Mesendoderm (in vitro differentiated cells): ENCODE results near the gene HERPUD1.

Source experiments
- DNase-seq: peaks from one replicate; pipeline ENCODE4 v3.0.0; 2013
- H2AK5ac ChIP-seq: 2 replicates; pipeline ENCODE4 v1.6.1; 2013; ENCODE audit warnings: low read length, inconsistent platforms
- H2BK120ac ChIP-seq: 2 replicates; pipeline ENCODE4 v1.6.1; 2013; ENCODE audit warnings: low read depth, mild to moderate bottlenecking, low read length, moderate library complexity, mixed read lengths
- H2BK15ac ChIP-seq: replicated peaks from 2 replicates; pipeline ENCODE4 v1.6.1; 2013; ENCODE audit warnings: low read depth, mild to moderate bottlenecking, moderate library complexity
- H2BK5ac ChIP-seq: 2 replicates; pipeline ENCODE4 v1.6.1; 2013; ENCODE audit warnings: low read length, inconsistent platforms
- H3K18ac ChIP-seq: 2 replicates; pipeline ENCODE4 v1.6.1; 2013; ENCODE audit warnings: mild to moderate bottlenecking, low read length, mixed read lengths
- H3K23ac ChIP-seq: one replicate; pipeline ENCODE4 v1.6.1; 2013; ENCODE audit warnings: low read length
- H3K27ac ChIP-seq: 2 replicates; pipeline ENCODE4 v1.5.1; 2013; ENCODE audit warnings: low read depth, mild to moderate bottlenecking, inconsistent platforms, low read length, moderate library complexity
- H3K27me3 ChIP-seq: 2 replicates; pipeline ENCODE4 v1.6.1; 2013; ENCODE audit warnings: low read length, control low read depth, mild to moderate bottlenecking, inconsistent platforms; ENCODE audit not compliant: insufficient read depth, poor library complexity
- H3K36me3 ChIP-seq: 2 replicates; pipeline ENCODE4 v1.6.1; 2013; ENCODE audit warnings: low read length, inconsistent platforms; ENCODE audit not compliant: control insufficient read depth, insufficient read depth
- H3K4ac ChIP-seq: one replicate; pipeline ENCODE4 v1.6.1; 2013; ENCODE audit warnings: low read depth, mild to moderate bottlenecking, low read length, moderate library complexity
- H3K4me1 ChIP-seq: 2 replicates; pipeline ENCODE4 v1.6.1; 2013; ENCODE audit warnings: low read depth, low read length, inconsistent platforms; ENCODE audit not compliant: control insufficient read depth
- H3K4me2 ChIP-seq: 2 replicates; pipeline ENCODE4 v1.6.1; 2013; ENCODE audit warnings: low read length
- H3K4me3 ChIP-seq: 2 replicates; pipeline ENCODE4 v1.5.1; 2013; ENCODE audit warnings: mild to moderate bottlenecking, low read length
- H3K56ac ChIP-seq: one replicate; pipeline ENCODE4 v1.6.1; 2013; ENCODE audit warnings: low read length
- H3K79me1 ChIP-seq: 2 replicates; pipeline ENCODE4 v1.6.1; 2013; ENCODE audit warnings: low read length, inconsistent platforms
- H3K79me2 ChIP-seq: 2 replicates; pipeline ENCODE4 v1.6.1; 2013; ENCODE audit warnings: mild to moderate bottlenecking, low read length; ENCODE audit not compliant: control insufficient read depth, insufficient read depth
- H3K9ac ChIP-seq: 2 replicates; pipeline ENCODE4 v1.6.1; 2013; ENCODE audit warnings: low read length, inconsistent platforms
- H4K5ac ChIP-seq: one replicate; pipeline ENCODE4 v1.6.1; 2013; ENCODE audit warnings: low read length
- H4K8ac ChIP-seq: one replicate; pipeline ENCODE4 v1.6.1; 2013; ENCODE audit warnings: low read depth, mild to moderate bottlenecking, control low read depth, low read length, moderate library complexity
- WGBS: extraction: QIAGEN DNeasy Blood & Tissue Kit; methylation state at CpG from one replicate; pipeline ENCODE4 v1.1.7; 2013; ENCODE audit warnings: low lambda C conversion rate, missing lambda C conversion rate; ENCODE audit not compliant: insufficient coverage; ENCODE audit errors: extremely low coverage; 5-methylcytosine and 5-hydroxymethylcytosine counted together

Gene HERPUD1

GRCh38 chr16:56894331-56894917, 37.5 kb upstream of the HERPUD1 start:
- no peak overlapping the region for H4K8ac ChIP-seq
- H2BK5ac ChIP-seq, result no peak overlapping the region
- no peak overlapping the region for H2AK5ac ChIP-seq
- no peak overlapping the region for H3K23ac ChIP-seq
- H3K4me2 ChIP-seq, result no peak overlapping the region
- no peak overlapping the region for H2BK15ac ChIP-seq
- H3K9ac ChIP-seq, result no peak overlapping the region
- H3K4me1 ChIP-seq, result no peaks in the 10 kb centered on the region
- H4K5ac ChIP-seq, result no peak overlapping the region
- no peak overlapping the region for H3K18ac ChIP-seq
- WGBS, result no CpG with 5 or more reads among the region's 12 CpGs
- no peak overlapping the region for H3K56ac ChIP-seq
- H3K79me2 ChIP-seq, result no peaks in the 10 kb centered on the region
- no peaks in the 10 kb centered on the region for H3K79me1 ChIP-seq
- H3K4me3 ChIP-seq, result no peak overlapping the region
- no peaks in the 10 kb centered on the region for H3K36me3 ChIP-seq
- DNase-seq, result no peak
- no peak overlapping the region for H2BK120ac ChIP-seq
- no peak overlapping the region for H3K27ac ChIP-seq
- no peaks in the 10 kb centered on the region for H3K27me3 ChIP-seq
- no peak overlapping the region for H3K4ac ChIP-seq

- no peak overlapping the region for H3K56ac ChIP-seq
- no peak for DNase-seq
- H4K5ac ChIP-seq, result no peak overlapping the region
- H2BK5ac ChIP-seq, result no peak overlapping the region
- H3K18ac ChIP-seq, result no peak overlapping the region
- no peak overlapping the region for H2BK120ac ChIP-seq
- H3K4ac ChIP-seq, result no peak overlapping the region
- H2AK5ac ChIP-seq, result no peak overlapping the region
- no peak overlapping the region for H3K4me3 ChIP-seq
- H3K27ac ChIP-seq, result no peak overlapping the region
- H3K79me1 ChIP-seq, result no peaks in the 10 kb centered on the region
- WGBS, result no CpG with 5 or more reads among the region's 4 CpGs
- H3K4me1 ChIP-seq, result no peaks in the 10 kb centered on the region
- H3K36me3 ChIP-seq, result no peaks in the 10 kb centered on the region
- no peaks in the 10 kb centered on the region for H3K27me3 ChIP-seq
- H3K23ac ChIP-seq, result no peak overlapping the region
- no peak overlapping the region for H4K8ac ChIP-seq
- H3K9ac ChIP-seq, result no peak overlapping the region
- H3K4me2 ChIP-seq, result no peak overlapping the region
- H2BK15ac ChIP-seq, result no peak overlapping the region
- no peaks in the 10 kb centered on the region for H3K79me2 ChIP-seq
These were observed 36.1 kb upstream of the HERPUD1 start for GRCh38 chr16:56895813-56896212.

- no peak for DNase-seq
- Histone ChIP-seq H2AK5ac (no peak overlapping the region), H4K8ac (no peak overlapping the region), H3K27ac (no peak overlapping the region), H2BK15ac (no peak overlapping the region), H2BK120ac (no peak overlapping the region), H3K4me2 (no peak overlapping the region), H3K18ac (no peak overlapping the region), H4K5ac (no peak overlapping the region), H3K79me1 (no peaks in the 10 kb centered on the region), H3K4me3 (no peak overlapping the region), H3K79me2 (no peaks in the 10 kb centered on the region), H3K27me3 (no peaks in the 10 kb centered on the region), H3K9ac (no peak overlapping the region), H3K23ac (no peak overlapping the region), H3K4me1 (no peaks in the 10 kb centered on the region), H3K56ac (no peak overlapping the region), H3K36me3 (no peaks in the 10 kb centered on the region), H3K4ac (no peak overlapping the region), H2BK5ac (no peak overlapping the region)
- WGBS, result no CpG with 5 or more reads among the region's 3 CpGs
These were observed 35.7 kb upstream of the HERPUD1 start for GRCh38 chr16:56896244-56896643.

GRCh38 chr16:56897026-56897799, 34.7 kb upstream of the HERPUD1 start:
- H3K4me3 ChIP-seq, result no peak overlapping the region
- no peak overlapping the region for H3K4ac ChIP-seq
- no peak overlapping the region for H3K9ac ChIP-seq
- no peak overlapping the region for H3K4me2 ChIP-seq
- no peak overlapping the region for H2BK5ac ChIP-seq
- no CpG with 5 or more reads among the region's 8 CpGs for WGBS
- no peak overlapping the region for H3K27ac ChIP-seq
- no peaks in the 10 kb centered on the region for H3K79me1 ChIP-seq
- no peak overlapping the region for H3K18ac ChIP-seq
- H2BK120ac ChIP-seq, result no peak overlapping the region
- no peak for DNase-seq
- no peak overlapping the region for H2BK15ac ChIP-seq
- no peaks in the 10 kb centered on the region for H3K79me2 ChIP-seq
- no peaks in the 10 kb centered on the region for H3K36me3 ChIP-seq
- no peak overlapping the region for H4K8ac ChIP-seq
- H3K23ac ChIP-seq, result no peak overlapping the region
- no peak overlapping the region for H3K56ac ChIP-seq
- no peaks in the 10 kb centered on the region for H3K27me3 ChIP-seq
- no peak overlapping the region for H2AK5ac ChIP-seq
- H4K5ac ChIP-seq, result no peak overlapping the region
- H3K4me1 ChIP-seq, result no peaks in the 10 kb centered on the region

- no peak overlapping the region for H3K4ac ChIP-seq
- H3K56ac ChIP-seq, result no peak overlapping the region
- H3K4me1 ChIP-seq, result no peaks in the 10 kb centered on the region
- DNase-seq, result no peak
- no peak overlapping the region for H4K8ac ChIP-seq
- no peak overlapping the region for H2BK5ac ChIP-seq
- H2BK15ac ChIP-seq, result no peak overlapping the region
- no peak overlapping the region for H3K4me2 ChIP-seq
- no peak overlapping the region for H2BK120ac ChIP-seq
- WGBS, result no CpG with 5 or more reads among the region's 8 CpGs
- H4K5ac ChIP-seq, result no peak overlapping the region
- no peaks in the 10 kb centered on the region for H3K36me3 ChIP-seq
- no peak overlapping the region for H3K9ac ChIP-seq
- H3K27ac ChIP-seq, result no peak overlapping the region
- H3K27me3 ChIP-seq, result no peaks in the 10 kb centered on the region
- no peaks in the 10 kb centered on the region for H3K79me2 ChIP-seq
- H3K23ac ChIP-seq, result no peak overlapping the region
- H3K18ac ChIP-seq, result no peak overlapping the region
- H3K4me3 ChIP-seq, result no peak overlapping the region
- H2AK5ac ChIP-seq, result no peak overlapping the region
- no peaks in the 10 kb centered on the region for H3K79me1 ChIP-seq
These were observed 33.1 kb upstream of the HERPUD1 start for GRCh38 chr16:56898847-56899246.
